Measurements from ENCODE around the gene SUMF1. TPM values are rescaled to one million over a fixed set of nuclear protein-coding genes. Genes with fewer than 3 reads are reported as not detected.

The SUMF1 gene
- total and polyA plus RNA-seq, 2 of the 13 experiments (the other 11 are each of a cell fraction or from before 2014, with no cell fraction given) = 18.5 to 28.9 TPM

DNA sequence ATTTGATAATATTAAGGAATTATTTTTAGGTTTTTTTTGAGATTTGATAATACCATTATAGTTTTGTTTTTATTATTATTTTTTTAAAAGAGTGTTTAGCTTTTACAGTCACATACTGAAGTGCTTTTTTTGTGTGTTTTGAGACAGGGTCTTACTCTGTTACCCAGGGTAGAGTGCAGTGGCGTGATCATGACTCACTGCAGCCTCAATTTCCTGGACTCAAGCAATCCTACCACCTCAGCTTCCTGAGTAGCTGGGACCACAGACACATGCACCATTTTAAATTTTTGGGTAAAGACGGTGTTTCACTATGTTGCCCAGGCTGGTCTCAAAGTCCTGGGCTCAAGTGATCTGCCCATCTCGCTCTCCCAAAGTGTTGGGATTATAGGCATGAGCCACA is 73.0 kb downstream of the SUMF1 start:
- in situ Hi-C loops (cut with HindIII; ENCODE audit: extremely low pct_ligation_motif_present, low pct_unique_long_range_greater_than_20kb) = no loop called here
- ChIA-PET POLR2A (no interaction called here), CTCF (ENCODE audit: low intra/inter-chr PET ratio, low total read pairs) (no interaction called here)
- WGBS (ENCODE audit: low lambda C conversion rate) = 98% methylated on average over 3 of the region's 3 CpGs
- Histone ChIP-seq H2AFZ (ENCODE audit: low read length) (no peak overlapping the region), H3K27me3 (ENCODE audit: control insufficient read depth in 1 of 2, insufficient read depth in 2 of 2, low read length in 2 of 2) (no peaks in the 10 kb centered on the region), H3K36me3 (replicated peaks in 1 of 2; ENCODE audit: control insufficient read depth in 1 of 2, insufficient read depth in 2 of 2, low read length in 2 of 2) (0 out of 5 replicates have a peak, but pooled peaks cover 0 to 13% of the 10 kb centered on the region in 2 experiments), H3K9ac (ENCODE audit: insufficient read depth, low read depth, low read length) (no peak overlapping the region), H4K20me1 (ENCODE audit: insufficient read depth, low read length) (no peaks in the 10 kb centered on the region), H3K9me3 (ENCODE audit: low read length) (no peaks in the 10 kb centered on the region), H3K4me1 (ENCODE audit: insufficient read depth, low read length) (no peaks in the 10 kb centered on the region), H3K27ac (ENCODE audit: extremely low read length, insufficient read depth, low read length) (no peak overlapping the region), H3K79me2 (ENCODE audit: insufficient read depth, low read length) (no peaks in the 10 kb centered on the region), H3K4me3 (replicated peaks in 1 of 3; ENCODE audit: insufficient read depth in 1 of 3, low read depth in 2 of 3, low read length in 3 of 3) (no peak overlapping the region), H3K4me2 (ENCODE audit: low read depth, low read length) (no peak overlapping the region)
- no peak for FAIRE-seq
- DNase-seq (ENCODE audit: low spot score) = no peak
- no TSS peak for BruUV-seq (replicated peaks)
- no peak for ATAC-seq
- intact Hi-C loops (cut with micrococcal nuclease; ENCODE audit: unreplicated experiment) = no loop called here
- no peak for TF ChIP-seq TRAFD1 (CRISPR knock-in tag; IDR thresholded peaks at IDR 0.05; ENCODE audit: borderline replicate concordance)
- TF ChIP-seq SRSF1 (optimal IDR thresholded peaks at IDR 0.05; ENCODE audit: low read depth, low read length) = no peak
- TF ChIP-seq, protein P1, sequence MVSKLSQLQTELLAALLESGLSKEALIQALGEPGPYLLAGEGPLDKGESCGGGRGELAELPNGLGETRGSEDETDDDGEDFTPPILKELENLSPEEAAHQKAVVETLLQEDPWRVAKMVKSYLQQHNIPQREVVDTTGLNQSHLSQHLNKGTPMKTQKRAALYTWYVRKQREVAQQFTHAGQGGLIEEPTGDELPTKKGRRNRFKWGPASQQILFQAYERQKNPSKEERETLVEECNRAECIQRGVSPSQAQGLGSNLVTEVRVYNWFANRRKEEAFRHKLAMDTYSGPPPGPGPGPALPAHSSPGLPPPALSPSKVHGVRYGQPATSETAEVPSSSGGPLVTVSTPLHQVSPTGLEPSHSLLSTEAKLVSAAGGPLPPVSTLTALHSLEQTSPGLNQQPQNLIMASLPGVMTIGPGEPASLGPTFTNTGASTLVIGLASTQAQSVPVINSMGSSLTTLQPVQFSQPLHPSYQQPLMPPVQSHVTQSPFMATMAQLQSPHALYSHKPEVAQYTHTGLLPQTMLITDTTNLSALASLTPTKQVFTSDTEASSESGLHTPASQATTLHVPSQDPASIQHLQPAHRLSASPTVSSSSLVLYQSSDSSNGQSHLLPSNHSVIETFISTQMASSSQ (IDR thresholded peaks at IDR 0.05; ENCODE audit: low read depth) = no peak
- TF ChIP-seq, protein P1 (CRISPR knock-in tag; IDR thresholded peaks at IDR 0.05; ENCODE audit: borderline replicate concordance) = no peak
- no peak for TF ChIP-seq FOXP4 (CRISPR knock-in tag; IDR thresholded peaks at IDR 0.05)
- no peak for TF ChIP-seq NCOA1 (CRISPR knock-in tag; IDR thresholded peaks at IDR 0.05)
- TF ChIP-seq ZNF256 (CRISPR knock-in tag; conservative IDR thresholded peaks at IDR 0.05) = no peak
- no peak for TF ChIP-seq ZSCAN9 (CRISPR knock-in tag; IDR thresholded peaks at IDR 0.05; ENCODE audit: borderline replicate concordance)
- TF ChIP-seq ZMAT3 (CRISPR knock-in tag; conservative IDR thresholded peaks at IDR 0.05) = no peak
- no peak for TF ChIP-seq CREM (IDR thresholded peaks at IDR 0.05)
- TF ChIP-seq CREM (CRISPR knock-in tag; IDR thresholded peaks at IDR 0.05) = no peak
- TF ChIP-seq KLF6 (CRISPR knock-in tag; IDR thresholded peaks at IDR 0.05) = no peak
- TF ChIP-seq ZNF225 (CRISPR knock-in tag; IDR thresholded peaks at IDR 0.05) = no peak
- no peak for TF ChIP-seq DNMT1 (CRISPR knock-in tag; IDR thresholded peaks at IDR 0.05)
- TF ChIP-seq ZSCAN30 (CRISPR knock-in tag; IDR thresholded peaks at IDR 0.05) = no peak
- TF ChIP-seq, protein P2, sequence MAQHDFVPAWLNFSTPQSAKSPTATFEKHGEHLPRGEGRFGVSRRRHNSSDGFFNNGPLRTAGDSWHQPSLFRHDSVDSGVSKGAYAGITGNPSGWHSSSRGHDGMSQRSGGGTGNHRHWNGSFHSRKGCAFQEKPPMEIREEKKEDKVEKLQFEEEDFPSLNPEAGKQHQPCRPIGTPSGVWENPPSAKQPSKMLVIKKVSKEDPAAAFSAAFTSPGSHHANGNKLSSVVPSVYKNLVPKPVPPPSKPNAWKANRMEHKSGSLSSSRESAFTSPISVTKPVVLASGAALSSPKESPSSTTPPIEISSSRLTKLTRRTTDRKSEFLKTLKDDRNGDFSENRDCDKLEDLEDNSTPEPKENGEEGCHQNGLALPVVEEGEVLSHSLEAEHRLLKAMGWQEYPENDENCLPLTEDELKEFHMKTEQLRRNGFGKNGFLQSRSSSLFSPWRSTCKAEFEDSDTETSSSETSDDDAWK (CRISPR knock-in tag; IDR thresholded peaks at IDR 0.05) = no peak
